H9 (cell line): ENCODE results near the gene NKAIN1. TPM values are rescaled to one million over a fixed set of nuclear protein-coding genes. Genes with fewer than 3 reads are reported as not detected.

ENCODE experiments used
- DNase-seq: peaks from one replicate; pipeline ENCODE4 v3.0.0-alpha.2; 2017
- H2AFZ ChIP-seq: one replicate; pipeline ENCODE4 v1.6.1; 2013; ENCODE audit warnings: mild to moderate bottlenecking, low read length, control low read depth, moderate library complexity
- H2AK5ac ChIP-seq: 2 replicates; pipeline ENCODE4 v1.6.1; 2013; ENCODE audit warnings: low read length, control low read depth, mixed read lengths; ENCODE audit not compliant: insufficient read length
- H2BK120ac ChIP-seq: one replicate; pipeline ENCODE4 v1.6.1; 2013; ENCODE audit warnings: low read depth, mild to moderate bottlenecking, low read length, control low read depth, inconsistent platforms; ENCODE audit not compliant: poor library complexity, severe bottlenecking
- H2BK12ac ChIP-seq: 2 replicates; pipeline ENCODE4 v1.6.1; 2013; ENCODE audit warnings: low read length, control low read depth, mixed read lengths, low read depth; ENCODE audit not compliant: insufficient read length
- H2BK15ac ChIP-seq: 2 replicates; pipeline ENCODE4 v1.6.1; 2013; ENCODE audit warnings: low read depth, low read length, control low read depth
- H2BK20ac ChIP-seq: one replicate; pipeline ENCODE4 v1.6.1; 2013; ENCODE audit warnings: low read depth, mild to moderate bottlenecking, low read length, control low read depth, inconsistent platforms; ENCODE audit not compliant: poor library complexity, severe bottlenecking
- H2BK5ac ChIP-seq: 2 replicates; pipeline ENCODE4 v1.6.1; 2013; ENCODE audit warnings: low read length, control low read depth, mixed read lengths; ENCODE audit not compliant: insufficient read length
- H3K14ac ChIP-seq: 2 replicates; pipeline ENCODE4 v1.6.1; 2013; ENCODE audit warnings: low read length, control low read depth; ENCODE audit not compliant: insufficient read depth
- H3K18ac ChIP-seq: 2 replicates; pipeline ENCODE4 v1.6.1; 2013; ENCODE audit warnings: low read depth, mild to moderate bottlenecking, mixed read lengths, low read length, control low read depth; ENCODE audit not compliant: insufficient read length
- H3K23ac ChIP-seq: 2 replicates; pipeline ENCODE4 v1.6.1; 2013; ENCODE audit warnings: low read length, control low read depth, mixed read lengths, low read depth; ENCODE audit not compliant: insufficient read length
- H3K23me2 ChIP-seq: 2 replicates; pipeline ENCODE4 v1.6.1; 2013; ENCODE audit warnings: low read depth, mild to moderate bottlenecking, mixed read lengths, low read length, control low read depth; ENCODE audit not compliant: insufficient read length, poor library complexity, severe bottlenecking
- H3K27ac ChIP-seq: 2 replicates; pipeline ENCODE4 v1.5.1; 2013; ENCODE audit warnings: low read length, control low read depth, mixed read lengths, low read depth; ENCODE audit not compliant: insufficient read length
- H3K27me3 ChIP-seq: 2 replicates; pipeline ENCODE4 v1.6.1; 2013; ENCODE audit warnings: low read length, control low read depth, inconsistent platforms; ENCODE audit not compliant: insufficient read depth
- H3K4ac ChIP-seq: 2 replicates; pipeline ENCODE4 v1.6.1; 2013; ENCODE audit warnings: low read depth, mild to moderate bottlenecking, control low read depth, inconsistent platforms, low read length, moderate library complexity
- H3K4me1 ChIP-seq: 2 replicates; pipeline ENCODE4 v1.6.1; 2013; ENCODE audit warnings: low read length, control low read depth, inconsistent platforms; ENCODE audit not compliant: insufficient read depth
- H3K4me2 ChIP-seq: 2 replicates; pipeline ENCODE4 v1.6.1; 2013; ENCODE audit warnings: low read length, control low read depth, mixed read lengths; ENCODE audit not compliant: insufficient read length, insufficient read depth
- H3K56ac ChIP-seq: 2 replicates; pipeline ENCODE4 v1.6.1; 2013; ENCODE audit warnings: low read depth, mild to moderate bottlenecking, mixed read lengths, low read length, control low read depth; ENCODE audit not compliant: insufficient read length
- H3K79me1 ChIP-seq: 2 replicates; pipeline ENCODE4 v1.6.1; 2013; ENCODE audit warnings: low read depth, mild to moderate bottlenecking, moderate library complexity, low read length, control low read depth, inconsistent platforms; ENCODE audit not compliant: insufficient read depth, poor library complexity, severe bottlenecking
- H3K79me2 ChIP-seq: 2 replicates; pipeline ENCODE4 v1.6.1; 2013; ENCODE audit warnings: low read length, control low read depth, inconsistent platforms; ENCODE audit not compliant: insufficient read depth
- H3K9ac ChIP-seq: 2 replicates; pipeline ENCODE4 v1.6.1; 2013; ENCODE audit warnings: low read length, control low read depth, mixed read lengths; ENCODE audit not compliant: insufficient read length; ENCODE audit errors: extremely low read depth
- H3K9me3 ChIP-seq: one replicate; pipeline ENCODE4 v1.6.1; 2013; ENCODE audit warnings: low read depth, low read length, inconsistent platforms; ENCODE audit not compliant: control insufficient read depth
- H3T11ph ChIP-seq: one replicate; pipeline ENCODE4 v1.6.1; 2013; ENCODE audit warnings: mild to moderate bottlenecking, low read length, control low read depth, inconsistent platforms
- H4K20me1 ChIP-seq: one replicate; pipeline ENCODE4 v1.6.1; 2013; ENCODE audit not compliant: control insufficient read depth, insufficient read length, insufficient read depth
- H4K5ac ChIP-seq: 2 replicates; pipeline ENCODE4 v1.6.1; 2013; ENCODE audit warnings: low read depth, mild to moderate bottlenecking, mixed read lengths, low read length, control low read depth; ENCODE audit not compliant: insufficient read length
- H4K8ac ChIP-seq: replicated peaks from 2 replicates; pipeline ENCODE4 v1.6.1; 2013; ENCODE audit warnings: low read length, control low read depth, mixed read lengths, low read depth; ENCODE audit not compliant: insufficient read length
- H4K91ac ChIP-seq: 2 replicates; pipeline ENCODE4 v1.6.1; 2013; ENCODE audit warnings: low read depth, mild to moderate bottlenecking, moderate library complexity, mixed read lengths, low read length, control low read depth; ENCODE audit not compliant: insufficient read length
- H3K27ac Mint-ChIP-seq, 3 experiments: 2 replicates in 2 of 3; 3 replicates in 1 of 3; pipeline ENCODE4 v1.8.0; 2020 to 2021; ENCODE audit warnings: mixed read lengths in 3 of 3, mild to moderate bottlenecking in 1 of 3, moderate library complexity in 1 of 3
- H3K27me3 Mint-ChIP-seq: 2 replicates; pipeline ENCODE4 v1.8.0; 2021; ENCODE audit warnings: low read depth, mild to moderate bottlenecking, moderate library complexity, mixed read lengths
- H3K36me3 Mint-ChIP-seq, 3 experiments: 2 replicates in 2 of 3; 3 replicates in 1 of 3; pipeline ENCODE4 v1.8.0; 2020 to 2021; ENCODE audit warnings: low read depth in 3 of 3, mixed read lengths in 3 of 3; ENCODE audit not compliant: insufficient read depth in 1 of 3
- H3K4me1 Mint-ChIP-seq, 2 experiments: 2 replicates each; pipeline ENCODE4 v1.8.0; 2020; ENCODE audit warnings: mixed read lengths in 2 of 2
- H3K4me3 Mint-ChIP-seq, 2 experiments: 2 replicates in 1 of 2; 3 replicates in 1 of 2; pipeline ENCODE4 v1.8.0; 2020 to 2021; ENCODE audit warnings: mild to moderate bottlenecking in 2 of 2, mixed read lengths in 2 of 2, moderate library complexity in 1 of 2
- H3K9me3 Mint-ChIP-seq, 2 experiments: 2 replicates in 1 of 2; 3 replicates in 1 of 2; pipeline ENCODE4 v1.8.0; 2020; ENCODE audit warnings: mild to moderate bottlenecking in 2 of 2, mixed read lengths in 2 of 2, moderate library complexity in 1 of 2
- WGBS: extraction: QIAGEN DNeasy Blood & Tissue Kit; methylation state at CpG from one replicate; pipeline ENCODE4 v1.1.7; 2013; ENCODE audit warnings: missing lambda C conversion rate, low lambda C conversion rate, mixed read lengths; ENCODE audit not compliant: insufficient read length; ENCODE audit errors: extremely low coverage; 5-methylcytosine and 5-hydroxymethylcytosine counted together
- total RNA-seq: library from RNA; stranded (reverse); gene quantifications from 2 replicates; pipeline ENCODE4 v1.2.1, GENCODE V29; 2021
- TF ChIP-seq, protein P1 (sequence below): fragments of 200-600 bp; sonication (generic); conservative IDR thresholded peaks from 3 replicates; pipeline ENCODE4 v1.8.0; 2021; ENCODE audit warnings: antibody characterized with exemption, mild to moderate bottlenecking

Gene NKAIN1
- total RNA-seq, 1 experiment from 2014 or later, result 25.6 TPM

- Histone ChIP-seq H4K8ac (no peak overlapping the region), H3K79me2 (no peaks in the 10 kb centered on the region), H3K27ac (no peak overlapping the region), H2BK120ac (no peak overlapping the region), H2BK5ac (no peak overlapping the region), H3K14ac (no peak overlapping the region), H3K4me1 (no peaks in the 10 kb centered on the region), H3K23ac (no peak overlapping the region), H3T11ph (no peak overlapping the region), H3K79me1 (no peaks in the 10 kb centered on the region), H2AFZ (no peak overlapping the region), H3K9ac (no peak overlapping the region), H4K91ac (no peak overlapping the region), H2AK5ac (no peak overlapping the region), H2BK12ac (no peak overlapping the region), H3K23me2 (no peaks in the 10 kb centered on the region), H2BK15ac (no peak overlapping the region), H4K5ac (no peak overlapping the region), H3K4me2 (no peak overlapping the region), H2BK20ac (no peak overlapping the region), H3K18ac (no peak overlapping the region), H4K20me1 (no peaks in the 10 kb centered on the region), H3K4ac (no peak overlapping the region), H3K27me3 (no peaks in the 10 kb centered on the region), H3K9me3 (no peaks in the 10 kb centered on the region), H3K56ac (no peak overlapping the region)
- peaks cover 19 to 27% of the 10 kb centered on the region in 2 experiments for H3K4me1 Mint-ChIP-seq
- no peak for DNase-seq
- H3K4me3 Mint-ChIP-seq, result no peak overlapping the region
- TF ChIP-seq, protein P1, sequence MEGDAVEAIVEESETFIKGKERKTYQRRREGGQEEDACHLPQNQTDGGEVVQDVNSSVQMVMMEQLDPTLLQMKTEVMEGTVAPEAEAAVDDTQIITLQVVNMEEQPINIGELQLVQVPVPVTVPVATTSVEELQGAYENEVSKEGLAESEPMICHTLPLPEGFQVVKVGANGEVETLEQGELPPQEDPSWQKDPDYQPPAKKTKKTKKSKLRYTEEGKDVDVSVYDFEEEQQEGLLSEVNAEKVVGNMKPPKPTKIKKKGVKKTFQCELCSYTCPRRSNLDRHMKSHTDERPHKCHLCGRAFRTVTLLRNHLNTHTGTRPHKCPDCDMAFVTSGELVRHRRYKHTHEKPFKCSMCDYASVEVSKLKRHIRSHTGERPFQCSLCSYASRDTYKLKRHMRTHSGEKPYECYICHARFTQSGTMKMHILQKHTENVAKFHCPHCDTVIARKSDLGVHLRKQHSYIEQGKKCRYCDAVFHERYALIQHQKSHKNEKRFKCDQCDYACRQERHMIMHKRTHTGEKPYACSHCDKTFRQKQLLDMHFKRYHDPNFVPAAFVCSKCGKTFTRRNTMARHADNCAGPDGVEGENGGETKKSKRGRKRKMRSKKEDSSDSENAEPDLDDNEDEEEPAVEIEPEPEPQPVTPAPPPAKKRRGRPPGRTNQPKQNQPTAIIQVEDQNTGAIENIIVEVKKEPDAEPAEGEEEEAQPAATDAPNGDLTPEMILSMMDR, result no peak
- H3K27ac Mint-ChIP-seq, result no peak overlapping the region
- no peaks in the 10 kb centered on the region for H3K36me3 Mint-ChIP-seq
- no CpG with 5 or more reads among the region's 2 CpGs for WGBS
- no peaks in the 10 kb centered on the region for H3K9me3 Mint-ChIP-seq
- H3K27me3 Mint-ChIP-seq, result no peaks in the 10 kb centered on the region
Observed at GRCh38 chr1:31196685-31197084, 43.0 kb downstream of the NKAIN1 start.
